Liver (tissue), 9 donors: ENCODE data around the gene FARS2. TPM values are rescaled to one million over a fixed set of nuclear protein-coding genes. Genes with fewer than 3 reads are reported as not detected.

Experiments used
- DNase-seq: peaks from one replicate; pipeline ENCODE4 v3.0.0-alpha.2; 2017; ENCODE audit warnings: low spot score
- H3K27ac ChIP-seq, 2 donors: one replicate each; pipeline ENCODE4 v1.7.0; 2013; ENCODE audit warnings: inconsistent platforms in 2 of 2, low read length in 2 of 2, control low read depth in 1 of 2, low read depth in 1 of 2, mild to moderate bottlenecking in 1 of 2
- H3K27me3 ChIP-seq, 4 donors: one replicate each; pipeline versions ENCODE4 v1.6.1 to v1.7.0; 2013; ENCODE audit warnings: low read length in 3 of 4, inconsistent platforms in 1 of 4, mild to moderate bottlenecking in 1 of 4, moderate library complexity in 1 of 4; ENCODE audit not compliant: control insufficient read depth in 4 of 4, insufficient read depth in 4 of 4
- H3K36me3 ChIP-seq, 4 donors: one replicate each; pipeline versions ENCODE4 v1.6.1 to v1.7.0; 2013; ENCODE audit warnings: low read length in 3 of 4, mild to moderate bottlenecking in 3 of 4, low read depth in 1 of 4, moderate library complexity in 1 of 4; ENCODE audit not compliant: control insufficient read depth in 4 of 4, insufficient read depth in 3 of 4
- H3K4me1 ChIP-seq, 4 donors: one replicate each; pipeline versions ENCODE4 v1.6.1 to v1.7.0; 2013; ENCODE audit warnings: low read length in 3 of 4, mild to moderate bottlenecking in 3 of 4, moderate library complexity in 1 of 4; ENCODE audit not compliant: control insufficient read depth in 4 of 4, insufficient read depth in 4 of 4
- H3K4me3 ChIP-seq, 3 donors: one replicate each; pipeline versions ENCODE4 v1.6.1 to v1.7.0; 2013; ENCODE audit warnings: low read length in 3 of 3, control low read depth in 1 of 3, low read depth in 1 of 3, mild to moderate bottlenecking in 1 of 3
- H3K9ac ChIP-seq, 2 donors: one replicate each; pipeline ENCODE4 v1.7.0; 2013; ENCODE audit warnings: low read length in 2 of 2, mild to moderate bottlenecking in 2 of 2, moderate library complexity in 2 of 2, control low read depth in 1 of 2, low read depth in 1 of 2
- H3K9me3 ChIP-seq, 4 donors: one replicate each; pipeline versions ENCODE4 v1.6.1 to v1.7.0; 2013; ENCODE audit warnings: low read length in 3 of 4; ENCODE audit not compliant: control insufficient read depth in 4 of 4
- CTCF ChIP-seq: fragments of 150-350 bp; IDR thresholded peaks from 2 replicates; pipeline ENCODE4 v1.5.1; 2017; ENCODE audit warnings: improper control_type of control experiment, low read depth, low read length; ENCODE audit not compliant: missing input control
- EGR1 ChIP-seq, 2 donors: IDR thresholded peaks; 2 replicates each; pipeline ENCODE4 v1.6.1; 2016 to 2018; ENCODE audit warnings: antibody characterized with exemption in 2 of 2, low read depth in 2 of 2
- FOXA1 ChIP-seq: IDR thresholded peaks from 2 replicates; pipeline ENCODE4 v1.6.1; 2016; ENCODE audit warnings: antibody characterized with exemption
- FOXA2 ChIP-seq: IDR thresholded peaks from 2 replicates; pipeline ENCODE4 v1.6.1; 2016; ENCODE audit warnings: antibody characterized with exemption
- GABPA ChIP-seq, 2 donors: IDR thresholded peaks in 1 of 2; conservative IDR thresholded peaks in 1 of 2; 2 replicates each; pipeline ENCODE4 v1.6.1; 2016; ENCODE audit warnings: antibody characterized with exemption in 2 of 2, mild to moderate bottlenecking in 1 of 2, moderate library complexity in 1 of 2
- HNF4A ChIP-seq, 2 donors: conservative IDR thresholded peaks; 2 replicates each; pipeline ENCODE4 v1.6.1; 2016; ENCODE audit warnings: antibody characterized with exemption in 2 of 2, mild to moderate bottlenecking in 2 of 2
- HNF4G ChIP-seq: IDR thresholded peaks from 2 replicates; pipeline ENCODE4 v1.6.1; 2016; ENCODE audit warnings: antibody characterized with exemption
- NR2F2 ChIP-seq: IDR thresholded peaks from 2 replicates; pipeline ENCODE4 v1.6.1; 2016; ENCODE audit warnings: antibody characterized with exemption
- RAD21 ChIP-seq, 2 donors: IDR thresholded peaks; 2 replicates each; pipeline ENCODE4 v1.6.1; 2016; ENCODE audit warnings: antibody characterized with exemption in 2 of 2, mild to moderate bottlenecking in 2 of 2
- SP1 ChIP-seq: IDR thresholded peaks from 2 replicates; pipeline ENCODE4 v1.6.1; 2018; ENCODE audit warnings: antibody characterized with exemption, mild to moderate bottlenecking
- TAF1 ChIP-seq: conservative IDR thresholded peaks from 2 replicates; pipeline ENCODE4 v1.6.1; 2016; ENCODE audit warnings: antibody characterized with exemption, mild to moderate bottlenecking
- YY1 ChIP-seq: IDR thresholded peaks from 2 replicates; pipeline ENCODE4 v1.6.1; 2016; ENCODE audit warnings: antibody characterized with exemption, mild to moderate bottlenecking
- ZBTB33 ChIP-seq: IDR thresholded peaks from 2 replicates; pipeline ENCODE4 v1.6.1; 2016; ENCODE audit warnings: antibody characterized with exemption
- WGBS: extraction: QIAGEN DNeasy Blood & Tissue Kit; methylation state at CpG from one replicate; pipeline ENCODE4 v1.1.7; 2013; 5-methylcytosine and 5-hydroxymethylcytosine counted together
- polyA plus RNA-seq, 2 donors: library from polyadenylated mRNA; stranded (reverse) in 1 of 2; unstranded in 1 of 2; fragments of 200-250 nt in 1 of 2; fragments of >200 nt in 1 of 2; fragmentation: Nextera tagmentation in 1 of 2; extraction: Ambion mirVana in 1 of 2; gene quantifications; one replicate each; pipeline versions ENCODE4 v1.2.1 to v1.2.3, GENCODE V29; 2013 to 2015
- total RNA-seq, 2 donors: library from RNA; depleted of rRNA; stranded (reverse); fragments of >200 nt; gene quantifications; one replicate each; pipeline ENCODE4 v1.2.3, GENCODE V29; 2014
- TF ChIP-seq, protein P1 (sequence below): IDR thresholded peaks from 2 replicates; pipeline ENCODE4 v1.6.1; 2016; ENCODE audit warnings: antibody characterized with exemption
- TF ChIP-seq, protein P2 (sequence below): IDR thresholded peaks from 2 replicates; pipeline ENCODE4 v1.6.1; 2016; ENCODE audit warnings: antibody characterized with exemption, mild to moderate bottlenecking
- TF ChIP-seq, protein P3 (sequence below): IDR thresholded peaks from 2 replicates; pipeline ENCODE4 v1.6.1; 2016; ENCODE audit warnings: antibody characterized with exemption
- donor health status: healthy.
- donor health status: healthy.
- donor health status: healthy.
- donor health status: healthy.
- donor health status: healthy.

FARS2 gene
- total and polyA plus RNA-seq, 4 donors = 7.8 to 25.9 (median 11.2) TPM

DNA sequence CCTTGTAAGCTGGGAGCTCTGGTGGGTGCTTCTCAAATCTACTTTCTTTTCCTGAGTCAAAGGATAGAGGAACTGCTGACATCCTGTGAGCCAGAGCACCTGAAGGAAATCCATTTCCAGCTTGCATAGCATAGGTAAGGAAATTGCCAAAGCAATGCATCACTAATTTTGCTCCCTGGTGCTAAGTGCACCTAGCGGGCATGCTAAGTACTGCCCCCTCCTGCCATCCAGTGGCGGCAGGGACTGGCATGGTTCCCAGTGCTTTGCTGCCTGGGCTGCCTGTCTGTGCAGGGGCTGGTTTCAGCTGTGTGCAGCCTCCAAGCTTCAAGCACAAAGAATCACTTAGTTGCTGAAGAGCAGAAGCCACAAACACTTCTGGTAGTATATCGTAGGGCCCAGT is 63.9 kb downstream of the FARS2 start:
- H3K27me3 ChIP-seq = no peaks in the 10 kb centered on the region
- no peak overlapping the region for H3K9ac ChIP-seq
- DNase-seq = no peak
- no peak overlapping the region for H3K4me3 ChIP-seq
- peaks cover 0 to 2% (median 0%) of the 10 kb centered on the region in 4 donors for H3K36me3 ChIP-seq
- TF ChIP-seq EGR1 (IDR thresholded peaks at IDR 0.05; ENCODE audit: low read depth in 2 of 2) (no peak), YY1 (no peak), FOXA2 (no peak), RAD21 (IDR thresholded peaks at IDR 0.05) (no peak), NR2F2 (no peak), HNF4A (conservative IDR thresholded peaks at IDR 0.05) (no peak), FOXA1 (no peak), SP1 (no peak), GABPA (IDR thresholded peaks at IDR 0.05 in 1 of 2, conservative IDR thresholded peaks at IDR 0.05 in 1 of 2) (no peak), TAF1 (no peak), CTCF (no peak), HNF4G (no peak)
- TF ChIP-seq, protein P1, sequence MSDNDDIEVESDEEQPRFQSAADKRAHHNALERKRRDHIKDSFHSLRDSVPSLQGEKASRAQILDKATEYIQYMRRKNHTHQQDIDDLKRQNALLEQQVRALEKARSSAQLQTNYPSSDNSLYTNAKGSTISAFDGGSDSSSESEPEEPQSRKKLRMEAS = no peak
- TF ChIP-seq, protein P2, sequence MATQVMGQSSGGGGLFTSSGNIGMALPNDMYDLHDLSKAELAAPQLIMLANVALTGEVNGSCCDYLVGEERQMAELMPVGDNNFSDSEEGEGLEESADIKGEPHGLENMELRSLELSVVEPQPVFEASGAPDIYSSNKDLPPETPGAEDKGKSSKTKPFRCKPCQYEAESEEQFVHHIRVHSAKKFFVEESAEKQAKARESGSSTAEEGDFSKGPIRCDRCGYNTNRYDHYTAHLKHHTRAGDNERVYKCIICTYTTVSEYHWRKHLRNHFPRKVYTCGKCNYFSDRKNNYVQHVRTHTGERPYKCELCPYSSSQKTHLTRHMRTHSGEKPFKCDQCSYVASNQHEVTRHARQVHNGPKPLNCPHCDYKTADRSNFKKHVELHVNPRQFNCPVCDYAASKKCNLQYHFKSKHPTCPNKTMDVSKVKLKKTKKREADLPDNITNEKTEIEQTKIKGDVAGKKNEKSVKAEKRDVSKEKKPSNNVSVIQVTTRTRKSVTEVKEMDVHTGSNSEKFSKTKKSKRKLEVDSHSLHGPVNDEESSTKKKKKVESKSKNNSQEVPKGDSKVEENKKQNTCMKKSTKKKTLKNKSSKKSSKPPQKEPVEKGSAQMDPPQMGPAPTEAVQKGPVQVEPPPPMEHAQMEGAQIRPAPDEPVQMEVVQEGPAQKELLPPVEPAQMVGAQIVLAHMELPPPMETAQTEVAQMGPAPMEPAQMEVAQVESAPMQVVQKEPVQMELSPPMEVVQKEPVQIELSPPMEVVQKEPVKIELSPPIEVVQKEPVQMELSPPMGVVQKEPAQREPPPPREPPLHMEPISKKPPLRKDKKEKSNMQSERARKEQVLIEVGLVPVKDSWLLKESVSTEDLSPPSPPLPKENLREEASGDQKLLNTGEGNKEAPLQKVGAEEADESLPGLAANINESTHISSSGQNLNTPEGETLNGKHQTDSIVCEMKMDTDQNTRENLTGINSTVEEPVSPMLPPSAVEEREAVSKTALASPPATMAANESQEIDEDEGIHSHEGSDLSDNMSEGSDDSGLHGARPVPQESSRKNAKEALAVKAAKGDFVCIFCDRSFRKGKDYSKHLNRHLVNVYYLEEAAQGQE = no peak
- TF ChIP-seq, protein P3, sequence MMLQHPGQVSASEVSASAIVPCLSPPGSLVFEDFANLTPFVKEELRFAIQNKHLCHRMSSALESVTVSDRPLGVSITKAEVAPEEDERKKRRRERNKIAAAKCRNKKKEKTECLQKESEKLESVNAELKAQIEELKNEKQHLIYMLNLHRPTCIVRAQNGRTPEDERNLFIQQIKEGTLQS = no peak
- H3K4me1 ChIP-seq = no peaks in the 10 kb centered on the region
- H3K9me3 ChIP-seq = peaks cover 0 to 4% (median 0%) of the 10 kb centered on the region in 4 donors
- no peak overlapping the region for H3K27ac ChIP-seq
- 98% methylated on average over 3 of the region's 3 CpGs for WGBS

DNA sequence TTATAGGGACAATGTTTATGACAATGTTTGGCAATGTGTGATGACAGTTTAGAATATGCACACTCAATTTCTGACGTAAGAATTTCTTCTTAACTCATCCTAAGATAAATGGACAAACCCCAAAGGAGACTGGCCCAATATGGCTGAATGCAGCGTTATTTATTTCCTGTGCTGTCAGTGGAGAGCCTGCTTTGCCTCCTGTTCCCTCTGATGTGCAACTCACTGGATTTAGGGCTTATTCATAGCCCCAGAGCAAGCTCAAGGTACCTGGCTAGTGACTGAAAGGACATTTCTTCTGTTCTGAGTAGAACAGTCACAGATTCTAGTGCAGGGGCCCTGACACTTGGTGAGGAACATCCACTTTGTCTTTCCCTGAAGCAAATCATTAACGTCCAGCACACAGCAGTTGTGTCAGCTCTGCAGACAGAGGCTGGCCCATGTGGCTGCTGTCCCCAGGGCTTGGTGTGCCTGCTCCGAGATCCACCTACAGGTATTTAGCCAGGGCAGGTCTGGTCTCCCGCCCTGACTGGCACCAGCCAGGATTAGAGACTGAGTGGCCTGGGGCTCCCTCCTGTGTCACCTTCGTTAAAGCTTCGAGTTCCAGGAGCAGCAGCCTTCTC is 64.8 kb downstream of the FARS2 start:
- Histone ChIP-seq H3K27me3 (no peaks in the 10 kb centered on the region), H3K27ac (no peak overlapping the region), H3K9me3 (peaks cover 0 to 4% (median 0%) of the 10 kb centered on the region in 4 donors), H3K4me1 (no peaks in the 10 kb centered on the region), H3K4me3 (no peak overlapping the region), H3K9ac (no peak overlapping the region), H3K36me3 (peaks cover 0 to 2% (median 0%) of the 10 kb centered on the region in 4 donors)
- TF ChIP-seq ZBTB33 (no peak), RAD21 (IDR thresholded peaks at IDR 0.05) (no peak), SP1 (no peak), CTCF (no peak), FOXA1 (no peak), TAF1 (no peak)
- TF ChIP-seq, protein P1 = no peak
- WGBS = 96% methylated on average over 7 of the region's 7 CpGs
- DNase-seq = no peak
